ENCODE data around the gene ST6GALNAC5.
"Not testable (repeated sequence)": the region's sequence is repeated elsewhere in the genome, so short reads cannot be mapped to it uniquely, and the experiment has no call there.

ST6GALNAC5 gene

GRCh38 chr1:76867342-76868130, at the start of gene ST6GALNAC5:
ST6GALNAC5 (plus strand) TSS chr1:76867480.
- peak; percentile 17 for DNase-seq

DNA sequence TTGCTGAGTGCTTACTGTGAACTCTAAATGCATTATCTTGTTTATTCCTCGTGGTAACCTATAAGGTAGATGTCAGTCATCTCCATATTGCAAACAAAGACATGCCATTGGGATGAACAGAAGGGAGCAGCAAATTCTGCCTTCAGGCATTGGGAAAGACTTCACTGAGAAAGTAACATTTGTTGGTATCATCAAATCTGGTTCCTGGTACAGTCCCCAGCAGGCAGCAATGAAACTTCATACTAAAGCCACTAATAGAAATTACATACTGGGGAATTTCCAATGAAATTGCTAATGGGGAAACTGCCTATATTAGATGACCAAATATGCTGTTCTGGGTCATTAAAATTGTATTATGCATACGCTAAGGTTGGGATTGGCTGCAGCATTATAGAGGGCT, 47.3 kb upstream of the ST6GALNAC5 start:
- no peak for DNase-seq

GRCh38 chr1:76822961-76823360, 44.3 kb upstream of the ST6GALNAC5 start:
- DNase-seq = not testable (repeated sequence)

DNA sequence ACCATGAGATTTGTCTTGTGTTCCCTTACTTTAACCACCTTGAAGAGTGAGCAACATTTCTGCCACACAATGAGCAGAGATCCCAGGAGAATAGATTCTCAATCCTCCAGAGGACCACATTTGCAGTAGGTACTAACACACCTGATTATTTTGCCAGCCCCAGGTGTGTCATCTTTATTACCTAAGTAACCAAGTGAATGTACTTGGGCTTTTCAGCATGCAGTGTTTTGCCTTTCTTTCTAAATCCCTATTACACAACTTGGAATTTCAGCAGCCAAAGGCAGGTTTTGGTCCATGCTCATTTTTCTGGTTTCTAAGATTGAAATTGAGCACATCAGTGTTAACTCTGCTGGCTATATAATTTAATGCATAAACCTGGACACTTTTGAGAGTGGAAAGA, 43.2 kb upstream of the ST6GALNAC5 start:
- DNase-seq = no peak

- no peak for DNase-seq
Observed at GRCh38 chr1:76826072-76826845, 41.0 kb upstream of the ST6GALNAC5 start.

- DNase-seq = no peak
Observed at GRCh38 chr1:76827066-76827465, 40.2 kb upstream of the ST6GALNAC5 start.

- no peak for DNase-seq
Observed at GRCh38 chr1:76830373-76830772, 36.9 kb upstream of the ST6GALNAC5 start.

- DNase-seq = no peak
Observed at GRCh38 chr1:76832521-76832920, 34.8 kb upstream of the ST6GALNAC5 start.

- DNase-seq = no peak
Observed at GRCh38 chr1:76833151-76833550, 34.1 kb upstream of the ST6GALNAC5 start.

- no peak for DNase-seq
Observed at GRCh38 chr1:76833856-76834255, 33.4 kb upstream of the ST6GALNAC5 start.

- DNase-seq = no peak
Observed at GRCh38 chr1:76835203-76835602, 32.1 kb upstream of the ST6GALNAC5 start.

GRCh38 chr1:76840278-76840677, 27.0 kb upstream of the ST6GALNAC5 start:
- DNase-seq = no peak

GRCh38 chr1:76841460-76841859, 25.8 kb upstream of the ST6GALNAC5 start:
- no peak for DNase-seq

DNA sequence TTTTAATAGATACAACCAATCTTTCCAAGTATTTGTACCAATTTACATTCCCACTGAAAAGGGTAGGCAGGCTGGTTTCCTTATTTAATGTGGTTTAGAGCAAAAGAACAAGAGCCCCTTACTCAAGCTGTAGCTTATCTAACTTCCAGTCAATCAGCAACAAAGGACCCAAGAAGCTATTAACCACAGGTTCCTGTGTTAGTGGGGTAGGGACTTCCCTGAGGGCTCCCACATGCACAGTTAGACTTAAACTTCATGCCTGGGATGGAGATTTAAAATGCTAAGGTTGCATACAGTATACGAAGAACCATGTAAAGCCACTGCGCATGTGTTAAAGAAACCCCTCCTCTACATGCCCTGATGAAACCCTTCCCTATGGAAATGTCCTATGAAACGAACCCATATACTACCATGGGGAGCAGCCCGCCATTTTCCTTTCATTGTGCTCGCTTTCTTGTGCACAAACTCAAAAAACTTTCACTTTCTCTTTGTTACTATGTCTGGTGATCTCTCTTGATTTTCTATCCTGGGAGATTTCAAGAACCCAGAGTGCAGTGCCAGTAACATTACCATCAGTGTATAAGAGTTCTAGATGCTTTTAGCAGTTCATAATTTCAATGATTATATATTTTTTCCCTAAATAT, 23.3 kb upstream of the ST6GALNAC5 start:
- no peak for DNase-seq

DNA sequence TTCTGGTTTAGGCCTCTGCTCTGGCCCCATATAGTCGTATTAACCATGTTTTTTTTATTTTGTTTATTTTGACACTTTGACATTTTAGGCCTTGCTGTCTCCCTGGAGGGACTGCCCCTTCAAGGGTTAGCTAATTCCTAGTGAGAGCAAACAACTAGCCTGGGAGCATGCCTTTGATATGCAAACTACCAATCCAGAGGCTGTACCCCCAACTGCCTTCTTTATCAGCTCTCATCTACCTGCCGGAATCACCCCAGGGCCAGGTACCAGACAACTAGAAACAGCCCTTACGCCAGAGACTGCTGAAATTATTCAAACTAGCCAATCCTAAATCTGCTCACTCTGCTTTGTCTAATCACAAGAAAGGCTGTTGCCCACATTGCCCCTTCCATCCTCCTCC, 13.0 kb upstream of the ST6GALNAC5 start:
- DNase-seq = no peak

DNA sequence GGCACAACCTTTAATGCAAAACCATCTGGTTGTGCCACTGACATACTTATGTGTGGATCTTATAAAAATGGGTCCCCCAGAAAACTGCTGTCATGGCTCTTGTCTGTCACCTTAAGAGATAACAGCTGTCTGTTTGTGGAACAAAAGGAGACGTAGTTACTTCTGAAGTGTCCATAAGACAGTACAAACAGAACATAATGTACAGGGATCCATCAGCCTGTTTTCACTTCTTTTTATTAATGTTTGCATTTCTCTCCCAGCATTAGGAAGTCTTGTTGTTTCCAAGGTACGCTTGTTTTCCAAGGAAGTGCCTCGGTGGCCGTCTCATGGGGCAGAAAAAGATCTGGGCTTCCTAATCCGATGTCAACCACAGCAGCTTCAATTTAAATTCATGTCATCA, 11.2 kb upstream of the ST6GALNAC5 start:
- DNase-seq = no peak

DNA sequence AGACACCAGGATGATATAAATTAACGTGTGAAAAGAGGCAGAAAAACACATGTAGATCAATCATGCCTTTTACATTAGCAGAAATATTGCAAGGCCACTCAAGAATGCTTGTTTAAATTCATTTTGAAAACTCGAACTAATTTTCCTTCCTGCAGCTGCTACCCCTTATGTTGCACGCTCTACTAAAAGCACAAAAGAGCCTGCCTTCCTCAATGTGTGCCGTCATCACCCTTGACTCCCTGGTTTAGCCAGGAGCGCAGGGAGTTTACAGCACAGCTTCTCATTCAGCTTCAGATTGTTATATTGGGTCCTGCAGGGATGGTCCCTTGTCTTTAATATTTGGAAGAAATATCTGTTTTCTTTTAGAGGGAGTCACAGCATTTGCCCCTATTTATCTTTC, 10.1 kb upstream of the ST6GALNAC5 start:
- peak; percentile 33 for DNase-seq

GRCh38 chr1:76857973-76858372, 9.3 kb upstream of the ST6GALNAC5 start:
- no peak for DNase-seq

DNA sequence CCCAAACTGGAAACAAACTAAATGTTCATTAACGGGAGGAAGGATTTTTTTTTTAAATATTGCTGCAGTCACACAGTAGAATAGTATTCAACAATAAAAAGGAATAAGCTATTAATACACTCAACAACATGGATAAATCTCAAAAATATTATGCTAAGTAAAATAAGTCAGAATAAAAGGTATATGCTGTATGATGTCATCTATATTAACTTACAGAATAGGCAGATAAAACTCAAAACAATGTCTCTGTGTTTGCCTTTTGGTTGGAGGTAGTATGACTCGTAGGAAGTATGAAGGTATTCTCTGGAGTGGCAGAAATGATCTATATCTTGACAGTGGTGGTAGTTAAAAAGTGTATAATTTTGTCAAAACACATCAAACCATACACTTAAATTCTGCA, 6.1 kb upstream of the ST6GALNAC5 start:
- no peak for DNase-seq

DNA sequence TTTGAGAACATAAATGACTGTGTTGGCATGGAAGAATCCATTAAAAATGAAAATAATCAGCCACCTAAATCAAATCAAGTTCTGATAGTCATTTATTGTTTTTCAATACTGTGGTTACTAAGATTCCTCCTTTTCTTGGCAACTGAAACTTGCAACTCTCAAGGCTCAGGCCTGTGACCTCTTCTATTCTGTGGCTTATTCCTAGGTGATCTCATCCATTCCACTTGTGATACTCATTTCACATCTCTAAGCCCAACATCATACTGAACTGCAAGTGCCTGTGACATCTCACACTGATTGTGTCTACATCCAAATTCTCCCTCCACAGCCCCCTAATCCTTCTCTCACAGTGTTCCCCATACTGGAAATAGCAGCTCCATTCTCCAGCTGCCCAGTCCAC, 4.8 kb upstream of the ST6GALNAC5 start:
- DNase-seq = no peak

GRCh38 chr1:76864383-76864782, 2.9 kb upstream of the ST6GALNAC5 start:
- DNase-seq = no peak

DNA sequence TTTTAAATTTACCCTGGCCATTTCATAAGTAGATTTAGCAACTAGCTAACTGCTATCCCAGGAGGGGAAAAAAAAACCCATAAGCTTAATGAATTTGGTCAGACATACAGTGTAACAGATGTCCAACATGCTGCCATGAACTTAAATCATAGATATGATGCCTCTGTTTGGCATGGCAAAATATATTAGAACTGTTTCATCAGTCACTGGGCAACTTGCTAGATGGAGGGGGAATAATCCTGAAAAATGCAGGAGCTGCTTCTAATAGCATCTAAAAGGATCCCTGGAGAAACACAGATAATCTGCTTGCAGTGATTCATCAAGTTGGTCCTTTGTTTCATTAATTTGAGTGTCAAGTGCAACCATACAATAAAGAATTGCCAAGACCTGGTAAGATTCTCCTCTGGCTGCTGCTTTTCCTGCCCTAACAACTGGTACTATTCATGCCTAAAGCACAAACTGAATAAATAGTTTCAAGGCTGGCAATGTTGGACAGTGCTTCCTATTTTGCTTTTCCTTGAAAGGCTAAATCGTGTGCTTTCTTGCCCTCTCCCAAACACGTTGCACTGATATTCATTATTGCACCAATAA, 1.5 kb upstream of the ST6GALNAC5 start:
- no peak for DNase-seq

GRCh38 chr1:76866566-76866965, 714 bp upstream of the ST6GALNAC5 start:
- no peak for DNase-seq

All from NCI-H1436 treated with DMSO at 0.1 percent for 48 hours (cell line).